Adipocyte (in vitro differentiated cells): ENCODE results near the gene EHMT1.
"Not testable (repeated sequence)": the region's sequence is repeated elsewhere in the genome, so short reads cannot be mapped to it uniquely, and the experiment has no call there.

ENCODE experiments used
- DNase-seq: peaks from one replicate; pipeline ENCODE4 v3.0.0-alpha.2; 2015; ENCODE audit warnings: low read depth
- H3K27me3 ChIP-seq: replicated peaks from 2 replicates; pipeline ENCODE4 v1.7.0; 2013; ENCODE audit warnings: mild to moderate bottlenecking, low read length, moderate library complexity; ENCODE audit not compliant: control insufficient read depth, insufficient read depth
- H3K36me3 ChIP-seq: 2 replicates; pipeline ENCODE4 v1.7.0; 2013; ENCODE audit warnings: low read length, mild to moderate bottlenecking, moderate library complexity; ENCODE audit not compliant: control insufficient read depth, insufficient read depth, severe bottlenecking
- H3K4me1 ChIP-seq: 2 replicates; pipeline ENCODE4 v1.7.0; 2013; ENCODE audit warnings: mild to moderate bottlenecking, low read length, moderate library complexity; ENCODE audit not compliant: control insufficient read depth, insufficient read depth
- H3K4me3 ChIP-seq: 2 replicates; pipeline ENCODE4 v1.7.0; 2013; ENCODE audit warnings: mild to moderate bottlenecking, low read length, moderate library complexity
- H3K9ac ChIP-seq: 2 replicates; pipeline ENCODE4 v1.7.0; 2013; ENCODE audit warnings: mild to moderate bottlenecking, low read length, moderate library complexity
- H3K9me3 ChIP-seq: 2 replicates; pipeline ENCODE4 v1.7.0; 2013; ENCODE audit warnings: mild to moderate bottlenecking, low read length, moderate library complexity; ENCODE audit not compliant: control insufficient read depth

Gene EHMT1

DNA sequence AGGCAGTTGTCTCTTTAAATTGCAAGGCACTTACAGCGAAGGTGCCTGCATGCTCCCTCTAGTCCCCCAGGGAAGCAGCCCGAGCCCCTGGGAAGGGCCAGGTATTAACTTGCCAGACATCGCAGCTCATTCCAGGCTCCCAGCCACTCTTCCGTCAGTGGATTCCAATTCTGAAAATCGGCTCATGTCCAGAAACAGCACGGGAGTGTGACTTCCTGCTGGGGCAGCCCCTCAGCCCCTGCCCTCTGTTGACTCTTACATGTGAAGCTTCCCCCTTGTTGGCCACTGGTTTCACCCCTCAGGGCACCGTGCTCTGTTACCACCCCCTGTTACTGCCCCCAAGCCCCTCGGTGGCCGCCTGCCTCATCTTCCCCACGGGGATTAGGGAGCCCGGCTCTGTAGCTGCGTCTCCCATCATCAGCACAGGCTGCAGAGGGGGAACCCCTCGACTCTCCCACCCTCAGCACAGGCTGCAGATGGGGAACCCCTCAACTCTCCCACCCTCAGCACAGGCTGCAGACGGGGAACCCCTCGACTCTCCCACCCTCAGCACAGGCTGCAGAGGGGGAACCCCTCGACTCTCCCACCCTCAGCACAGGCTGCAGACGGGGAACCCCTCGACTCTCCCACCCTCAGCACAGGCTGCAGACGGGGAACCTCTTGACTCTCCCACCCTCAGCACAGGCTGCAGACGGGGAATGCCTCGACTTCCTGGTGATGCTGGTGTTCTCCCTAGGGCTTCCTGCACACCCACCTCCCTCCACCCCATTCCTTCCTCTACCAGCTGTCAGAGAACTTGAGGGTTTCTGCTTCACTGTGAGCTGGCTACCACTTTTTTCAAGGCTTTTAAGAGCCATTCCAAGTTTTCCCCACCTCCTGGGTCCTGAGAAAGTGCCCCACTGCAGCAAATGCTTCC, 247.7 kb downstream of the EHMT1 start:
- Histone ChIP-seq H3K9ac (no peak overlapping the region), H3K27me3 (no peaks in the 10 kb centered on the region), H3K36me3 (no peaks in the 10 kb centered on the region), H3K9me3 (peaks cover 5% of the 10 kb centered on the region), H3K4me3 (no peak overlapping the region), H3K4me1 (no peaks in the 10 kb centered on the region)
- DNase-seq, result no peak

DNA sequence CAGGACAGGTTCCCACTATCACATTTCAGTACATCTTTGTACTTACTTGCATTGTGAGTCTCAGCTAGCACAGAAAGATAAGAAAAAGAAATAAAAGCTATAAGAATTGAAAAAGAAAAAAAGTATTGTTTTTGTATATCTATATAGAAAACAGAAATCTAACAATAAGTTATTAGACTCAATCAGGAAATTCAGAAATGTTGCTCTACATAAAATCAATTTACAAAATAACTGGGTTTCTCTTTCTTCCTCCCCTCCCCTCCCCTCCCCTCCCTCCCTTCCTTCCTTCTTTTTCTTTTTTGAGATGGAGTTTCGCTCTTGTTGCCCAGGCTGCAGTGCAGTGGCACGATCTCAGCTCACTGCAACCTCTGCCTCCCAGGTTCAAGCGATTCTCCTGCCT, 251.6 kb downstream of the EHMT1 start:
- H3K36me3 ChIP-seq, result no peaks in the 10 kb centered on the region
- H3K9me3 ChIP-seq, result peaks cover 5% of the 10 kb centered on the region
- no peak overlapping the region for H3K4me3 ChIP-seq
- no peaks in the 10 kb centered on the region for H3K4me1 ChIP-seq
- no peak overlapping the region for H3K9ac ChIP-seq
- no peak for DNase-seq
- peaks cover under 1% of the 10 kb centered on the region for H3K27me3 ChIP-seq

DNA sequence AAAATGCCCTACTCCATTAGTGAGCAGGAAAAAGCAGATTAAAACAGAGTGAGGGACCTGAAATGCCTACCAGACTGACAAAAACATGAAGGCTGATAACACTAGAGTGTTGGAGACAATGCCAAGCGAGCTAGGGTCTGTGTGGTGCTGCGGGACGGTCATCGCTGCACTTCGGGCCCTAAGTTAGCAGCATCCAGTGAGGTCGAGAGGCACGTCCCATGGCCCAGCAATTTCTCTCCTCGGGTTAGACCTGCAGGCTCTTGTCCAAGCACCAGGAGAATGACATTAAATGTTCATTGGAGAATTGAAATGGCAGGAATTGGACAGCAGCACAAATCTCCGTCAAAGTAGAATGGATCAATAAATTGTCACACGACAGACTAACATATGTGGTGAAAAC, 253.5 kb downstream of the EHMT1 start:
- Histone ChIP-seq H3K27me3 (peaks cover 16% of the 10 kb centered on the region), H3K4me3 (no peak overlapping the region), H3K9me3 (peaks cover 5% of the 10 kb centered on the region), H3K9ac (no peak overlapping the region), H3K36me3 (no peaks in the 10 kb centered on the region), H3K4me1 (no peaks in the 10 kb centered on the region)
- no peak for DNase-seq

DNA sequence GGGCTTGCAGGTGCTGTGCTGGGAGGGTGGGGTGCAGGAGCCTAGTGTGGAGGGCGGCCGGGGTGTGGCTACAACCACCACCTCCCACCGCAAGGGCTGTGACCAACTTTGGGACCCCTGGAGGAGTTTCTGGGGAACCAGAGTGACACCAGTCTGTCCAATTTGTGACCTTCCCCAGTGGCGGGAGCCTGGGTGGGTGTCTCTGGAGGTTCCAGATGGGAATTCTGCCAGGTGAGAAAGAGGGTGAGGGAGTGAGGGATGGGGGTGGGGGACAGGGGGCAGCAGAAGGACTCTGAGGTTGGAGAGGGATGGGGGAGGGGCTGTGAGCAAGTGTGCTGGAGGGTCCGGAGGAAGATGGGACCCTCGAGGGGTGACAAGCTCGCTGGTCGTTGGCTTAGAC, 254.6 kb downstream of the EHMT1 start:
- H3K9ac ChIP-seq, result no peak overlapping the region
- H3K36me3 ChIP-seq, result no peaks in the 10 kb centered on the region
- peaks cover 5% of the 10 kb centered on the region for H3K9me3 ChIP-seq
- peaks cover 16% of the 10 kb centered on the region for H3K27me3 ChIP-seq
- H3K4me1 ChIP-seq, result peaks cover 2% of the 10 kb centered on the region
- no peak overlapping the region for H3K4me3 ChIP-seq
- no peak for DNase-seq

DNA sequence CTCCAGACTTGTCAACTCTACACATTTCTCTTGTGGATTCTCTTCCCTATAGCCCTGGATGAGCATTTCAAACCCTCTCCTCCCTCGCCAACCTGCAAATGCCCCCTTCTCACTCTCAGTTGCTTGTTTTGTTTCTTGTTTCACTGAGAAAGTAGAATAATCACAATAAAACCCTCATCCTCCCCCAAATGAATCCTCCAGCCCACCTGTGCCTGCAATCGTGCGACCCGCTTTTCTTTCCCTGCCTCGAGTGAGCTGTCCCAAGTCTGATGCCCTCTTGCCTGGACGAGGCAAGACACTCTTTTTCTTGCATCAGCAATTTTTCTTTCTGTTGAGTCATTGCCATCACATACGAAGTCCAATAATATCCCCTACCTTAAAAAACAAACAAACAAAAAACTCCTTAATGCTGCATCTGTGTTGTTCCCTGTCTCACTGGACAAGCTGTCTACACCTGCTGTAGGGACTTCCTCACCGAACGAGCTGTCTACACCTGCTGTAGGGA, 255.1 kb downstream of the EHMT1 start:
- H3K27me3 ChIP-seq, result peaks cover 16% of the 10 kb centered on the region
- no peak overlapping the region for H3K9ac ChIP-seq
- no peaks in the 10 kb centered on the region for H3K36me3 ChIP-seq
- H3K9me3 ChIP-seq, result peaks cover 5% of the 10 kb centered on the region
- peaks cover 2% of the 10 kb centered on the region for H3K4me1 ChIP-seq
- DNase-seq, result no peak
- H3K4me3 ChIP-seq, result no peak overlapping the region

DNA sequence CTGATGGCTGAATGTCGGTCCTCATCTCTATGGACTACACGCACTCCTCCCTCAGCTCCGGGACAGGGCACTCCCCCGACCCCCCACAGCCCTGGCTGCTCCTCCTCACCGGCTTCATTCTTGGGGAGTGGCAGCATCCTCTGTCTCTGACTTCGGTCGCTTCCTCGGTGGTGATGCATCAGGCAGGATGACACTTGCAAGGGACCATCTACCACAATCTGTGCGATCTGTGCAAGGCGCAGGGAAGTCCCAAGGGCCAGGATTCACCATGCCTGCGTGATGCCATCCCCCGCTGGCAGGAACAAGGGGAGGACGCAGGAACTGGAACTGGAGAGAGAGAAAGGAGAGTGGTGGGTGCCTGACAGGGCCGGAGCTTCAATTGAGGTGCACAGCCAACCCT, 256.5 kb downstream of the EHMT1 start:
- Histone ChIP-seq H3K36me3 (no peaks in the 10 kb centered on the region), H3K9ac (no peak overlapping the region), H3K27me3 (peaks cover 24% of the 10 kb centered on the region), H3K9me3 (no peaks in the 10 kb centered on the region), H3K4me1 (peaks cover 2% of the 10 kb centered on the region), H3K4me3 (no peak overlapping the region)
- DNase-seq, result no peak

DNA sequence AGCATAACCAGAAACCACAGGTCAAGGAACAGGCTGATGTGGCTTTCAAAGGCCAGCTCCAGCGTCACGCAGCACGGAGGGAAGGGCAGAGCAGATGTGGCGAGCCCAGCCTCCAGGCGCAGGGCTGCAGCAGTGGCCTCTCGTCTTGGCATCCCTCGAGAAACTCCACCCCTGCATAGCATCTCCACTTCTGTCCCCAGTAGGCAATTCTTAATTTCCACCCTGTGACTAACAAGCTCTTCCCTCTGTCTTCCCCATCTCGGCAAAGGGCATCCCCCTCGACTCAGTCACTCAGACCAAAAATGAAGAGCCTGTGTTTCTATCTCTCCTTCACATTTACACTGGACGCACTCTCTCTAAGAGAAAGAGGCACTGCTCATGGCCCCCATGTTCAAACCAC, 257.0 kb downstream of the EHMT1 start:
- DNase-seq, result no peak
- no peaks in the 10 kb centered on the region for H3K9me3 ChIP-seq
- peaks cover 24% of the 10 kb centered on the region for H3K27me3 ChIP-seq

DNA sequence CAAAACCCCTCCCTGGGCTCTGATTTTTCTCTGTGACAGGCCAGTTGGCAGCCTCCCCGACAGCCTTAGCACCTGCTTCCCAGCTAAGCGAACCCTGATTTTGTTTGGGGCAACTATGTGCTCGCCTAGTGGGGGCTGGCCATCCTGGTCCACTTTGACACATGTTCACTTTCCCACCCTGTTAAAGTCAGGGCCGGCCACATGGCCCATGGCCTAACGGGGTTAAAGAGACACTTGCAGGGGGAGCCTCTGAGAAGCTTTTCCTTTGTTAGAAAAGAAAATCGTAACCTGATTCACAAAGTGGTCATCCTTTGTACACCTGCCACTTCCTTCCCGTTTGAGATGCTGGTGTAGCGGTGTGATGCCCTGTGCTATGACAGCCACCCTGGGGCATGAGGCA, 257.5 kb downstream of the EHMT1 start:
- H3K4me3 ChIP-seq, result no peak overlapping the region
- peaks cover 2% of the 10 kb centered on the region for H3K4me1 ChIP-seq
- H3K9ac ChIP-seq, result no peak overlapping the region
- H3K9me3 ChIP-seq, result no peaks in the 10 kb centered on the region
- no peak for DNase-seq
- peaks cover 24% of the 10 kb centered on the region for H3K27me3 ChIP-seq
- no peaks in the 10 kb centered on the region for H3K36me3 ChIP-seq

More for the DNA sequence above, 257.0 kb downstream of the EHMT1 start:
- Histone ChIP-seq H3K4me3 (no peak overlapping the region), H3K9ac (no peak overlapping the region), H3K36me3 (no peaks in the 10 kb centered on the region), H3K4me1 (peaks cover 2% of the 10 kb centered on the region)

DNA sequence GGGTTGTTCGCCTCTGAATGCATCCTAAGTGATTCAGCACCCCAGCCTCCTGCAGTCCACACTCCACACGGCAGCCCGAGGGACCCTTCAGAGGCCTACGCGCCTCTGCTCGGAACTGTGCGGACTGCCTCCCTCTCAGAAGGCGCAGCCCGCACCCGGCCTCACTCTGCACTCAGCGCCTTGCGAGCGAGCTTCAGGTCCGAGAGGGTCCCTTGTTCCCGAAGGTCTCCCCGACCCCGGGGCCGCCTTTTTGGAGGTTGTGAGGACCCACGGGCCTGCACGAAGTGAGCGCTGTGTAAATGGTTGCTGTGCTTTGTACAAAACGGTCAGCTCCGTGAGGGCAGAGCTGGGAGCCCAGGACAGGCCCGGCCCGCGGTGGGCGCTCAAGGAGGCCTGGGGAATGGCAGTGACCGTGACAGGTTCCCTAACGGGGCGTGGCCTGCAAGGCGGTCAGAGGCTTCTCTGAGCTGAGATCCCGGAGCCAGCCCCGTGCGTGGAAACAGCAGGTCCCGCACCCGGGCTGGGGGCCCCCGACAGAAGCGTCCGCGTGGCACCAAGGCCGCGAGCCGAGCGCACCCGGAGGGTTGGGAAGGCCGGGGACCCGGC, 258.1 kb downstream of the EHMT1 start:
- H3K36me3 ChIP-seq, result no peaks in the 10 kb centered on the region
- H3K4me1 ChIP-seq, result peaks cover 2% of the 10 kb centered on the region
- no peak overlapping the region for H3K4me3 ChIP-seq
- H3K9me3 ChIP-seq, result no peaks in the 10 kb centered on the region
- DNase-seq, result no peak
- H3K9ac ChIP-seq, result no peak overlapping the region
- peaks cover 27% of the 10 kb centered on the region for H3K27me3 ChIP-seq

DNA sequence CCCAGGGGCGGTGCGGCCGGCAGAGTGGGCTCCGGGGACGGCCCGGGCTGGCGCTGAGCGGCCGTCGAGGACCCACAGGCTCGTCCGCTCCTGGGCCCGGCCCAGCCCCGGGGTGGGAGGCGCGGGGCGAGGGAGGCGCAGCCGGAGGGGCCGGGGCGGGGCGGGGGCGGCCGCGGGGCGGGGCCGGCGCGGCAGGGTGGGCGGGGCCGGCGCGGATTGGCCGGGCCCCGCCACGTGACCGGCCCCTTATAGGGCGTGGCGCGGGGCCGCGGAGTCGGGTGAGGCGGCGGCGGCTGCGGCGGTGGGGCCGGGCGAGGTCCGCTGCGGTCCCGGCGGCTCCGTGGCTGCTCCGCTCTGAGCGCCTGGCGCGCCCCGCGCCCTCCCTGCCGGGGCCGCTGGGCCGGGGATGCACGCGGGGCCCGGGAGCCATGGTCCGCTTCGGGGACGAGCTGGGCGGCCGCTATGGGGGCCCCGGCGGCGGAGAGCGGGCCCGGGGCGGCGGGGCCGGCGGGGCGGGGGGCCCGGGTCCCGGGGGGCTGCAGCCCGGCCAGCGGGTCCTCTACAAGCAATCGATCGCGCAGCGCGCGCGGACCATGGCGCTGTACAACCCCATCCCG, 258.8 kb downstream of the EHMT1 start, which contains the start of gene CACNA1B:
Gene CACNA1B, plus strand, starts transcription at position 277 of the 617 bp plus-strand sequence. Its CDS starts 152 bp downstream, at position 429.
- H3K4me1 ChIP-seq, H3K9ac ChIP-seq, H3K9me3 ChIP-seq, H3K4me3 ChIP-seq, H3K36me3 ChIP-seq, DNase-seq: not testable (repeated sequence)
- peaks cover 28% of the 10 kb centered on the region for H3K27me3 ChIP-seq
